Spleen (tissue), 11 donors: ENCODE results near the gene HNRNPM. TPM values are rescaled to one million over a fixed set of nuclear protein-coding genes. Genes with fewer than 3 reads are reported as not detected.
A peak's percentile ranks its signal among the peaks of the same experiment; 100 is the strongest.

Experiments
- DNase-seq: peaks from one replicate; pipeline ENCODE4 v3.0.0-alpha.2; 2020
- H3K27ac ChIP-seq, 8 donors: fragments of 200-600 bp; sonication (generic) in 7 of 8; 1 replicate in 4 of 8; 2 replicates in 4 of 8; pipeline versions ENCODE4 v1.5.0 to v1.8.0; 2016 to 2021; ENCODE audit warnings: inconsistent platforms in 4 of 8, mild to moderate bottlenecking in 4 of 8, moderate library complexity in 1 of 8
- H3K27me3 ChIP-seq, 7 donors: fragments of 200-600 bp; sonication (generic) in 6 of 7; replicated peaks in 1 of 7; 1 replicate in 4 of 7; 2 replicates in 3 of 7; pipeline versions ENCODE4 v1.5.0 to v1.8.0; 2016 to 2021; ENCODE audit warnings: inconsistent platforms in 3 of 7, mild to moderate bottlenecking in 1 of 7
- H3K36me3 ChIP-seq, 6 donors: fragments of 200-600 bp; sonication (generic) in 5 of 6; 1 replicate in 4 of 6; 2 replicates in 2 of 6; pipeline versions ENCODE4 v1.5.0 to v1.8.0; 2016 to 2021; ENCODE audit warnings: inconsistent platforms in 2 of 6
- H3K4me1 ChIP-seq, 6 donors: fragments of 200-600 bp; sonication (generic) in 5 of 6; 1 replicate in 3 of 6; 2 replicates in 3 of 6; pipeline versions ENCODE4 v1.5.0 to v1.8.0; 2016 to 2021; ENCODE audit warnings: inconsistent platforms in 3 of 6
- H3K4me3 ChIP-seq, 8 donors: fragments of 200-600 bp; sonication (generic) in 7 of 8; 1 replicate in 4 of 8; 2 replicates in 4 of 8; pipeline versions ENCODE4 v1.5.0 to v1.8.0; 2016 to 2021; ENCODE audit warnings: inconsistent platforms in 4 of 8, mild to moderate bottlenecking in 4 of 8, moderate library complexity in 2 of 8
- H3K9me3 ChIP-seq, 8 donors: fragments of 200-600 bp; sonication (generic) in 7 of 8; 1 replicate in 4 of 8; 2 replicates in 4 of 8; pipeline versions ENCODE4 v1.5.0 to v1.8.0; 2016 to 2021; ENCODE audit warnings: inconsistent platforms in 4 of 8
- CTCF ChIP-seq, 11 experiments: fragments of 200-600 bp in 7 of 11; fragments of 450-650 bp in 4 of 11; sonication (generic) in 4 of 11; IDR thresholded peaks in 8 of 11; conservative IDR thresholded peaks in 3 of 11; 1 replicate in 7 of 11; 2 replicates in 4 of 11; pipeline versions ENCODE4 v1.4.0 to v1.8.0; 2016 to 2021; ENCODE audit warnings: antibody characterized with exemption in 11 of 11, inconsistent platforms in 4 of 11, mild to moderate bottlenecking in 1 of 11
- POLR2A ChIP-seq, 3 donors: fragments of 450-650 bp; IDR thresholded peaks; one replicate each; pipeline ENCODE4 v1.5.1; 2017; ENCODE audit warnings: antibody characterized with exemption in 3 of 3, mild to moderate bottlenecking in 1 of 3
- POLR2AphosphoS5 ChIP-seq, 3 donors: sonication (generic); formaldehyde crosslinking; IDR thresholded peaks; one replicate each; pipeline ENCODE4 v1.5.1; 2017; ENCODE audit warnings: antibody characterized with exemption in 3 of 3
- WGBS, 5 donors: extraction: QIAGEN DNeasy Blood & Tissue Kit in 3 of 5; methylation state at CpG; one replicate each; pipeline versions ENCODE4 v1.1.5 to v1.1.7; 2013 to 2018; 5-methylcytosine and 5-hydroxymethylcytosine counted together
- intact Hi-C: fragments of 100-400 bp; cut with DNase I; formaldehyde crosslinking; loops from one replicate; pipeline ENCODE4 v1.15.0; 2023; ENCODE audit warnings: low total_unique reads
- polyA plus RNA-seq, 3 donors: library from polyadenylated mRNA; stranded (reverse); fragments of 200-250 nt; gene quantifications; one replicate each; pipeline ENCODE4 v1.2.1, GENCODE V29; 2013
- total RNA-seq, 7 donors: library from RNA; depleted of rRNA in 3 of 7; stranded (reverse); fragments of >200 nt in 3 of 7; fragmentation: NEBNext Ultra II Directional in 4 of 7; extraction: Animal tissue kit (Norgen Biotek cat#: 25700) in 4 of 7; gene quantifications; one replicate each; pipeline versions ENCODE4 v1.1.0 to v1.2.1, GENCODE V29; 2016 to 2021
- donor health status: healthy with polysubstance abuse.
- donor health status: DM: no; HTN: no; CAD: no; lungs with moderate emphysema.
- donor health status: DM: no; HTN: no; CAD: no.
- donor health status: Bipolar disorder and iron deficiency.
- donor health status: healthy.
- donor health status: DM: no; HTN: no; CAD: no.
- donor health status: DM: yes; HTN: yes; CAD: no.

The HNRNPM gene
- total and polyA plus RNA-seq, 10 donors = 77.1 to 229 (median 138) TPM

- intact Hi-C loops = no loop called here
- peak in 2 of 3 donors; percentile 39 to 44 for TF ChIP-seq POLR2AphosphoS5 (IDR thresholded peaks at IDR 0.05)
- TF ChIP-seq CTCF (IDR thresholded peaks at IDR 0.05 in 8 of 11, conservative IDR thresholded peaks at IDR 0.05 in 3 of 11) = no peak
- no peak for TF ChIP-seq POLR2A (IDR thresholded peaks at IDR 0.05)
- WGBS, 5 donors = 0 to 3% (median 1%) methylated on average over 13 to 45 of the region's 45 CpGs
- peak overlapping the region; percentile 87 to 100 (median 92) for H3K4me3 ChIP-seq
- DNase-seq = peak; percentile 90
- no peaks in the 10 kb centered on the region for H3K27me3 ChIP-seq
- H3K9me3 ChIP-seq = no peaks in the 10 kb centered on the region
- peak overlapping the region; percentile 96 to 98 (median 97) for H3K27ac ChIP-seq
- H3K36me3 ChIP-seq = peaks cover 0 to 19% (median 0%) of the 10 kb centered on the region in 6 donors
- peaks cover 33 to 61% (median 55%) of the 10 kb centered on the region in 6 donors for H3K4me1 ChIP-seq
Observed at GRCh38 chr19:8445488-8446001, 770 bp downstream of the HNRNPM start.

GRCh38 chr19:8446061-8446709, 1.4 kb downstream of the HNRNPM start:
- no peak for TF ChIP-seq POLR2AphosphoS5 (IDR thresholded peaks at IDR 0.05)
- Histone ChIP-seq H3K9me3 (no peaks in the 10 kb centered on the region), H3K36me3 (peaks cover 0 to 25% (median 0%) of the 10 kb centered on the region in 6 donors), H3K27ac (peak overlapping the region in 7 of 8 donors; percentile 96 to 98 (median 97)), H3K4me3 (peak overlapping the region; percentile 87 to 100 (median 92)), H3K4me1 (peaks cover 33 to 67% (median 61%) of the 10 kb centered on the region in 6 donors), H3K27me3 (no peaks in the 10 kb centered on the region)
- intact Hi-C loops = no loop called here
- no peak for DNase-seq
- WGBS, 5 donors = 26 to 41% (median 34%) methylated on average over 16 of the region's 16 CpGs

GRCh38 chr19:8449830-8450229, 5.1 kb downstream of the HNRNPM start:
- no peaks in the 10 kb centered on the region for H3K27me3 ChIP-seq
- 60 to 91% (median 74%) methylated on average over 5 to 8 of the region's 8 CpGs for WGBS, 5 donors
- TF ChIP-seq POLR2A (IDR thresholded peaks at IDR 0.05) = no peak
- no peak for TF ChIP-seq POLR2AphosphoS5 (IDR thresholded peaks at IDR 0.05)
- TF ChIP-seq CTCF (IDR thresholded peaks at IDR 0.05 in 8 of 11, conservative IDR thresholded peaks at IDR 0.05 in 3 of 11) = no peak
- no peaks in the 10 kb centered on the region for H3K9me3 ChIP-seq
- peak overlapping the region in 1 of 8 donors; percentile 22 for H3K4me3 ChIP-seq
- DNase-seq = no peak
- H3K4me1 ChIP-seq = peaks cover 66 to 93% (median 89%) of the 10 kb centered on the region in 6 donors
- intact Hi-C loops = no loop called here
- peak overlapping the region in 1 of 8 donors; percentile 50 for H3K27ac ChIP-seq
- H3K36me3 ChIP-seq = peaks cover 0 to 53% (median 6%) of the 10 kb centered on the region in 6 donors

- H3K36me3 ChIP-seq = peaks cover 0 to 67% (median 18%) of the 10 kb centered on the region in 6 donors
- no peaks in the 10 kb centered on the region for H3K9me3 ChIP-seq
- no peak overlapping the region for H3K4me3 ChIP-seq
- H3K27me3 ChIP-seq = no peaks in the 10 kb centered on the region
- TF ChIP-seq POLR2AphosphoS5 (IDR thresholded peaks at IDR 0.05) (no peak), POLR2A (IDR thresholded peaks at IDR 0.05) (no peak), CTCF (IDR thresholded peaks at IDR 0.05 in 8 of 11, conservative IDR thresholded peaks at IDR 0.05 in 3 of 11) (no peak)
- peaks cover 60 to 98% (median 92%) of the 10 kb centered on the region in 6 donors for H3K4me1 ChIP-seq
- no peak for DNase-seq
- peak overlapping the region in 2 of 8 donors; percentile 31 to 67 for H3K27ac ChIP-seq
- intact Hi-C loops = no loop called here
- WGBS, 5 donors = 38 to 73% (median 57%) methylated on average over 6 of the region's 6 CpGs
Observed at GRCh38 chr19:8451377-8451776, 6.6 kb downstream of the HNRNPM start.
